Fibroblast of pulmonary artery (primary cell): ENCODE results near the gene WDFY4.

Experiments
- DNase-seq: peaks from one replicate; pipeline ENCODE4 v3.0.0-alpha.2; 2010; ENCODE audit warnings: low read depth
- H3K4me3 ChIP-seq: replicated peaks from 2 replicates; pipeline ENCODE4 v1.5.1; 2011; ENCODE audit warnings: low read depth, mild to moderate bottlenecking, control low read depth, low read length, moderate library complexity
- CTCF ChIP-seq: IDR thresholded peaks from 2 replicates; pipeline ENCODE4 v1.5.1; 2011; ENCODE audit warnings: mild to moderate bottlenecking, control low read depth, low read length, inconsistent platforms; ENCODE audit errors: missing control alignments

The WDFY4 gene

DNA sequence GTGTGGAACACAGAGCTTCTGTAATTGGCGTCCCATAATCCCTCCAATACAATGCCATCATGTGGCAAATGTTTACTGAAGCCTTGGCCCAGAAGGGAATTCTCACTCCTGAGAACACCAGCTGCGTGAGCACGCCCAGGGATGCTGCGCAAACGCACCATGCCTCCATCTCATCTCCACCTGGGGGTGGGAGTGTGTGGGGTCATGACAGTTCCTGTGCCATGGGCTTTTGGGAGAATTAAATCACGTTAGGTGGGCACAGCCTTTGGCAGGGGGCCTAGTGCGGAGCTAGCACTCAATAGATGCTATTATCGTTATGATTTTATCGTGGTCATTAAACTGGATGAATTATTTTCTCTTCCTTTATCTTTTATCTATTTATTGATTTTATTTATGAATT lies 15.8 kb downstream of the WDFY4 start:
- no peak for DNase-seq
- no peak for TF ChIP-seq CTCF
- no peak overlapping the region for H3K4me3 ChIP-seq

- DNase-seq, result no peak
- no peak overlapping the region for H3K4me3 ChIP-seq
- TF ChIP-seq CTCF, result no peak
Observed at GRCh38 chr10:48701139-48701901, 16.6 kb downstream of the WDFY4 start.

- H3K4me3 ChIP-seq, result no peak overlapping the region
- DNase-seq, result no peak
- no peak for TF ChIP-seq CTCF
Observed at GRCh38 chr10:48701941-48702340, 17.3 kb downstream of the WDFY4 start.

DNA sequence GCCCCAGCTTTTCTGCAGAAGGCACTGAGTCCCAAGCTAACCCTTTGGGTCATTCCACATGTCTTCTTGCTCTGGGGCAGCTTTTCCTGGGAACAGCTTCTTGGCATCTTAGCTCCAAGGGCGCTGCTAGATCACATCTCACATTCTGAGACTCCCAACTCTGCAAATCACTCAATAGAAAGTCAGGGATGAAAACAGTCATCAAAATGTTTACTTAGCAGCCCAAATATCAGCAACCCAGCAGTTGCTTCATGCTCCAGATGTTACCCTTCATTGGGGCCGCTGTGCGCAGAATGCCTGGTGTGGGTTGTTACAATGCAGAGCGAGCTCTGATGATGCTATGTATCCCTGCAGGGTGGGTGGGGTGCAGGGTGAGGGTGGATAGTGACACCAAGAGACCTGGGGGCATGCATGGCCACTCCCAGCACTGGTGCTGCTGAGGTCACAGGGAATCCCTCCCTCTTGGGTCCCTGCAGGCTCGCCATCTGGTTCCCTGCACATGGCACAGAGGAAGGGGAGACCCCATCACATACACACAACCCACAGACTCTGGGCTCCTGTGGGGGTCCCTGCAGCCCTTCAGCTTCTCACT lies 19.0 kb downstream of the WDFY4 start:
- TF ChIP-seq CTCF, result no peak
- no peak for DNase-seq
- no peak overlapping the region for H3K4me3 ChIP-seq

GRCh38 chr10:48704156-48704555 lies 19.5 kb downstream of the WDFY4 start:
- no peak for TF ChIP-seq CTCF
- DNase-seq, result no peak
- H3K4me3 ChIP-seq, result no peak overlapping the region

DNA sequence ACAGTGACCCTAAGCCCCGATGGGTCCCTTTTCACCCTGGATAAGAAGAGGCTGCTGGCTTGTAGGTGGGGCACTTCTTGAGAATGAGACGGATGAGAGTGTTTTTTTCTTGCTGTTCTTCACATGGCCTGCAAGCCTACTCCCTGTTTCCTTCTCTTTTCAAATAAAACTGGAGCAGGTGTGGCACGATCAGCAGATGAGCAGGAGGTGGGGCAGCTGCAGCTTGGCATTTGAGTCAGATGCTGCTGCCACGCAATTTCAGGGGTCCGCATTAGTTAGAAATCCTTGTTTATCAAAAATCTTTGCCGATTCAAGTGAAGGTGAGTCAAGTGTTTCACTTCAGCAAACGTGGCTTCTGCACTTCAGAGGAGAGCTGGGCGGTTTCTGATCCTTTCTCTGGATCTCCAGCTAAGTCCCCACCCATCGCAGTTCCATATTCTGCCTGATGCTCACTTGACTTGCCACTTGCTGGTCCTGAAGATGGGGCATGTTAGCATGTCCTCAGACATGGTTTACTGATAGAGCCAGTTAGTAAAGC lies 20.8 kb downstream of the WDFY4 start:
- no peak overlapping the region for H3K4me3 ChIP-seq
- DNase-seq, result no peak
- TF ChIP-seq CTCF, result no peak
